Urothelium cell line (cell line): ENCODE results near the gene FBXW10.
A peak's percentile ranks its signal among the peaks of the same experiment; 100 is the strongest.
"Not testable (repeated sequence)": the region's sequence is repeated elsewhere in the genome, so short reads cannot be mapped to it uniquely, and the experiment has no call there.

Experiments
- DNase-seq: peaks from one replicate; pipeline ENCODE4 v3.0.0; 2011; ENCODE audit warnings: low spot score, mixed read lengths
- FAIRE-seq: peaks from 2 replicates; lab custom pipeline; 2011; peaks lifted over from hg19 to GRCh38; lab: Jason Lieb, UNC

Gene FBXW10, protein sequence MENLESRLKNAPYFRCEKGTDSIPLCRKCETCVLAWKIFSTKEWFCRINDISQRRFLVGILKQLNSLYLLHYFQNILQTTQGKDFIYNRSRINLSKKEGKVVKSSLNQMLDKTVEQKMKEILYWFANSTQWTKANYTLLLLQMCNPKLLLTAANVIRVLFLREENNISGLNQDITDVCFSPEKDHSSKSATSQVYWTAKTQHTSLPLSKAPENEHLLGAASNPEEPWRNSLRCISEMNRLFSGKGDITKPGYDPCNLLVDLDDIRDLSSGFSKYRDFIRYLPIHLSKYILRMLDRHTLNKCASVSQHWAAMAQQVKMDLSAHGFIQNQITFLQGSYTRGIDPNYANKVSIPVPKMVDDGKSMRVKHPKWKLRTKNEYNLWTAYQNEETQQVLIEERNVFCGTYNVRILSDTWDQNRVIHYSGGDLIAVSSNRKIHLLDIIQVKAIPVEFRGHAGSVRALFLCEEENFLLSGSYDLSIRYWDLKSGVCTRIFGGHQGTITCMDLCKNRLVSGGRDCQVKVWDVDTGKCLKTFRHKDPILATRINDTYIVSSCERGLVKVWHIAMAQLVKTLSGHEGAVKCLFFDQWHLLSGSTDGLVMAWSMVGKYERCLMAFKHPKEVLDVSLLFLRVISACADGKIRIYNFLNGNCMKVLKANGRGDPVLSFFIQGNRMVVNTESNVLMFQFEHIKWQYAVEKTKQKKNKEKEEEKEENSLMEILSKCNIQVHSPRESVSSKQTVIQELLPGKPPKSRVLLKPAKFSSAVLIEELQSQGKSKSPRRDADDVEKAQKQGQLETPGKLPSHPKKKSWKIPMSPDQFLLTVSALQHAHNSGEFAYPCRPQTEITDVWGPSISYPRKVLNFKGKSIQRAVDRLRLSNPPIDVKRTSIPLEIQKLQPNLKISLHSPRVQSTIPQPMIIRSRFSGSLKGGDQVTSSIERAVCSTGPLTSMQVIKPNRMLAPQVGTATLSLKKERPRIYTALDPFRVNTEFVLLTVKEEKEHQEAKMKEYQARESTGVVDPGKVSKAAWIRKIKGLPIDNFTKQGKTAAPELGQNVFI

DNA sequence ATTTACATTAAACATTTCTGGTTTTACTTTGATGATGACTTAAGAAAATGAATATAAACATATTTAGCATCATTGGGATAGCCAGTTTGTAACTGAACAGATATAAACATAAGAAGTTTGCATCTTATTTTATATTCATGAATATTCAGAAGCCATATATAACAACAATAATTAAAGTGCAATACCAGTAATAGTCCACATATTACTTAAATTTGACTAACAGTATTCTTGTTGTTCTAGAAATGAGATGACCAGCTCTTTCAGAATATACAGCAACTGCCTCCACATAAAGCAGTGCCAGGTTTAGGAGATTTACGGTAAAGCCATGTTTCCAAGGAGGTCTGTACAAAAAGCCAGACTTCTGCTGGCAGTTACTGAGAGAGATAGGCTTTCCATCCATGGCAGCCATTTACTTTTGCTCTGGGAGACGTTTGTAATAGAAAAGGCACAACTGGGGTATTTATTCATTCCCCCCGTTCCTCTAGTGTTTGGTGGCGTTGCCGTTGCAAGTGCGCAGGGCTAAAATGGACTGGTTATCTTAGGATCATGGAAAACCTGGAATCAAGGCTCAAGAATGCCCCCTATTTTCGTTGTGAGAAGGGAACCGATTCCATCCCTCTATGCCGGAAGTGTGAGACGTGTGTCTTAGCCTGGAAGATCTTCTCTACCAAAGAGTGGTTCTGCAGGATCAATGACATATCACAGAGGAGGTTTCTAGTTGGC lies at the start of gene FBXW10:
FBXW10 (plus strand) TSS at position 356 of the 723 bp plus-strand sequence; CDS start at position 547, 191 bp downstream.
- FAIRE-seq, DNase-seq: not testable (repeated sequence)

DNA sequence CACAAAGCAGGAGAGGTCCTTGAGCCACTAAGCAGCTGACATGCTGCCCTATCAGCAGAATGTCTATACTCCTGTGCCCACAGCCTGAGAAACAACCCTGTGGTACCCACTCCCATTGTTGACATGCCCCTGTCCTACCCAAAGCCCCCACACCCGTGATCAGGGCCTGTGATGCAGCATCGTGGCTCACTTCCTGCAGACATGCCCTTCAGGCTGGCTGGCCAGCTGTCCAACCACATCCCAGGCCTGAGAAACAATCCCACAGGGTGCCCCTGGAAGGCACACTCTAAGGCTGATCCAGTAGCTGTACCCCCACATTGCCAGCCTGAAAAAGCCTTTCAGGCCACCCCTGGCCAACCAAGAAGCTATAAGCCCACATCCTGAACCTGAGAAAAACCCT lies 48.7 kb upstream of the FBXW10 start:
- not testable (repeated sequence) for FAIRE-seq, DNase-seq

DNA sequence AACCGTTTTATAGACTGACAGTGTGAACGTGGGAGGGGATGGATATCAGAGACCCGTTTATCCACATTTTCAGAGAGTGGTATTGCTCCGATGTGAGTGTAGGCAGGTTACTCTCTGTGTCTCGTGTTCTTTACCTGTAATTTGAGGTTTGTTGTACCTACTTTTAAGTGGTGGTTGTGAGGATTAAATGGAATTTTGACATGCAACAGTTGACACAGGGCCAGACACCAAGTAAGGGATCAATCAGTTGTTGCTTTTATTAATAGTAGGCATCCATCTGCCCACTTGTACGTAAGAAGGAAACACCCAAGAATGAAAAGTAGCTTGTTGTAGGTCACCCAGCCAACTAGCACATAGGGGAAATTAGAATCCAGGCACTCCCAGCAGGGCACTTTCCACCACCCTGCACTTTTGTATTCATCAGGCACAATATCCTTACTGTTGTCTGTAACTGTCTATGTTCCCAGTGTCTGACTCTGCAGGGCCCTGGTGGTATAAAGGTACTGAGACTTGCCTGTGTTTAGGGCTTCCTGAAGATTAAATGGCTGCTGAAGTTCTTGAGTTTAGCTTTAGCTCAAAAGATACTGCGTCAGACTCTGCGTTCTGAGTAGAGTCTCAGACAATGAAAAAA lies 45.3 kb upstream of the FBXW10 start:
- FAIRE-seq, DNase-seq: not testable (repeated sequence)

DNA sequence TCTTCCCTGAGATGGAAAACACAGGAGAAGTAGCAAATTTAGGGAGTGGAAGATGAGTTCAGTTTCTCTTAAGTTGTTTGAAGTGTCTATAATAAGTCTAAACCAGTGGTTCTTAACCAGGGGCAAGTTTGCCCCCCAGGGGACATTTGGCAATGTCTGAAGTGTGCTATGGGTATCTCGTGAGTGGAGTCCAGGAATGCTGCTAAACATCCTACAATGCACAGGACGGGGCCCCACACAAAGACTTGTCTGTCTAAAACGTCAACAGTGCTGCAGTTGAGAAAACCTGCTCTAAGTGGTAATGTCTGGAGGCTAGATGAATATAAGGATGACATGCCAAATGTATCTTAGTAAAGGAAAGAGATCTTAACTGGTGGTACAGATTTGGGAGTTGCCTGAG lies 37.9 kb upstream of the FBXW10 start:
- not testable (repeated sequence) for FAIRE-seq, DNase-seq

DNA sequence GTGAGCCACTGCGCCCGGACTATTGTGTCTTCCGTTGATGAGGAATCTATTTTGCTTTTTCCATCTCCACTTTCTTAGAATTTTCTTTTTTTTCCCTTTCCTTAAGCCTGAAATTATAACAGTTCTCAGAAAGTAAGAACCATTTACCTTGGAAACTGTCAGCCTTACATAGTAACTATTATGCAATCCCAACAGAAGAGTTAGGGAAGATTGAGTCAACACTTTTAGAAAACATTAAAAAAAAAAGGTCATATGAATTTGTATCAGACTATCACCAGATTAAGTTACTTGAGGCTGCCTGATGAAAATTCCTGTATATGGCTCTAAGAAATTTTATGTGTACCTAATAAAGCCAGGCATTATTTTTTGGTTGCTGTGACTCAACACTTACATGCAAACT lies 35.6 kb upstream of the FBXW10 start:
- not testable (repeated sequence) for DNase-seq, FAIRE-seq

DNA sequence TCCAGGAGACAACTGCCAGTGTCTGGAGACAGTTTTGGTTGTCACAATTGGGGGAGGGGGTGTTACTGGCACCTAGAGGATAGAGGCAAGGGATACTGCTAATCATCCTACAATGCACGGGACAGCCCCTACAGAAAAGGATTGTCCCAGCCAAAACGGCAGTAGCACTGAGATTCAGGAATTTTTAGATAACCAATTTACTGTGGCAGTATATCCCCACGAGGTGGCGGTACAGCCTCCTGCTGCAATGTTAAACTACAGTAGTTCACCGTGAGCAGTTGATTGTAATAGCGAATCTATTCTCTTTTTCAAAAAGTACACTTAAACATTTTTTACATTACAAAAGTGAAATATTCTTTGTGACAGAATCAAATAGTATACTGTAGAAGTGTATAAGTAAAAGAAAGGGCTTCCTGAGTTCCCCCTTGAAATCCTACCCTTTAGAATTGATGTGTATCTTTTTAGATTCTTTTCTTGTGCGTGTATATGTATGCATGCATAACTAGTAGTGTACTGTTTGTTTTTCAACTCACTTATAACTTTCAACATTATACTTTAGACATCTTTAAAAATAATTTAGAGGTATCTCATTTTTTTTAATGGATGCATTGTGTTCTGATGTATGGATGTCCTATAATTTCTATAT lies 31.4 kb upstream of the FBXW10 start:
- DNase-seq, FAIRE-seq: not testable (repeated sequence)

DNA sequence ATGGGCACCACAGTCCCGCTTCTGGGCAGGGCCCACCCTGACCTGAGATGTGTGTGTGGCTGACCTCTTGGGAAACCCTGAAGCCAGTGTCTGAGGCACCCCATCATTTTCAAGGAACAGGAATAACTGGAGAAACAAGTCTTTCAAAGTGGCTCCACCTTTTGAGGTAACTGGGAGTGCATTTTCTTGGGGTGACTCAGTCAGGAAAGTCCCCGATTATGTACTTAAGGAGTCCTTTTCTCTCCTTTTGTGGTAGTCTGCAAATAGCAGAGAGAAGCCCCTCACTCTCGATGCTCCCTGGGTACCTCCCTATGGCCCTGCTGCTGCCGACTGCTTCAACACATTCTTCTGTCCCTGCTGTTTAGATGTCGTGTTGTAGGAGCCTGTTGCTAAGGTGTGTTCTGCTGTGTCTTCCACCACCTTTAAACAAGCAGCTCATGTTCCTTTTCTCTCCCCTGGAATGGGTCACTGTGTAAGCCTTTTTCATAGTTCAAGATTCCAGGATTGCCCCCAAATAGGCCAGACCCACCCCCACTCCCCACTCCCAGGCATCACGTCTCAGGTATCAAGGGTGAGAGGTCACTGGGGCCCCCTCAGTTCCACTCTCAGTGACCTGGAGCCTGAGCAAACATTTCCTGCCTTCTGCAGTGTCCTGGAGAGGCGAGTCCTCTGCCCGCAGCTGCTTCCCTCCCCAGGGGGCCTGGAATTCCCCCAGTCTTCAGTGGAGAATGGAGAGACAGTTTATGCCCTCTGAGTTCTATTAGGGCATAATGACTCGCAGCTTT lies 25.0 kb upstream of the FBXW10 start:
- FAIRE-seq, DNase-seq: not testable (repeated sequence)

DNA sequence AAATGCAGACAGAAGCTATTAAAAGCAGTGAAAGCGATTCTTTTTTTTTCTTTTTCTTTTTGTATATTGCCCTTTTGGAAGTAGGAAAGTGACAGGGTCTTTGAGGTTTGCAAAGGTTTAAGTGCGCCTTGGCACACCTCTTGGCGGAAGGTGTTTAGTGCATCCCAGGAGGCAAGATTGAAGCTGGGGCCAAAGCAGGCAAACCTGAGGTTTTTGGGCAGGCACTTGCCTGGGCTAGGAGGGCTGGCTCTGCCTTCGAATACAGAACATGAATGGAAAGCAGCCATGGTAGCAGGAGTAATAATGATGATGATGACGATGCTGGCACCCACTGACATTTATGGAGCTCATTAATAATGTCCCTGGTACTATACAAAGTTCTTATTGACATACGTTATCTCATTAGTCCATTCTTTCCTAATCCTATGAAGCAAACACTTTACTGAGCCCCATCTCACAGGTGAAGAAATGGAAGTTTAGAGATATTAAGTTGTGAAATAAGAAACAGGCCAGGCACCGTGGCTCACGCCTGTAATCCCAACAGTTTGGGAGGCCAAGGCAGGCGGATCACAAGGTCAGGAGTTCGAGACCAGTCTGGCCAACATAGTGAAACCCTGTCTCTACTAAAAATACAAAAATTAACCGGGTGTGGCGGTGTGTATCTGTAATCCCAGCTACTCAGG lies 24.3 kb upstream of the FBXW10 start:
- not testable (repeated sequence) for DNase-seq, FAIRE-seq

DNA sequence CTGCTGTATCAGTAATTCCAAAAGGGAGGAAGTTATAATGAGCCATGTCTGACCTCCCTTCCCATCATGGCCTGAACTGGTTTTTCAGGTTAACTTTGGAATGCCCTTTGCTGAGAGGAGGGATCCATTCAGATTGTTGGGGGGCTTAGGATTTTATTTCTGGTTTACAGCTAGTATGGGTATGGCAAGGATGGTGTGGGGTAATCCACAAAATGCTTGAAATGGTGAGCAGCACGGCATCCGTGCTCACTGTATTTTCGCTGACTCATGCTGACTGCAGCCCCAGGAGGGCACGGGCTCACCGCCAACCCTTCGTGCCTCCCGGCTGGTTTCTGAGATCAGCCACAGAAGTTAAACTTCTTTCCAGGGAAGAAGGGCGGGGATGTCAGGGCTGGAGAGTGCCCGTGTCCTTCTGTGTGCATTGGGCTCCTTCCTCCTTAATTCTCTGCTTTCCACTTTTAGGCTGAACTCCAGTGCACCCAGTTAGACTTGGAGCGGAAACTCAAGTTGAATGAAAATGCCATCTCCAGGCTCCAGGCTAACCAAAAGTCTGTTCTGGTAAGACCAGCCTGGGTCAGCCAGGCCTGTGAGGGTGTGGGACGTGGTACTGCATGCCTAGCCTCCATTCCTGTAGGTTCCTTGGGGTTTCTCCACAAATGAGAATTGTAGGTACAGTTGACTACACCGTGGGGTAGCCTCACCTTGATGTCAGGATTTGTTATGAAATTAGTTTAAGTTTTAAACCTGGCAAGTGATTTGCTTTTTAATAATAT lies 21.9 kb upstream of the FBXW10 start:
- peak; percentile 95 for FAIRE-seq
- not testable (repeated sequence) for DNase-seq

DNA sequence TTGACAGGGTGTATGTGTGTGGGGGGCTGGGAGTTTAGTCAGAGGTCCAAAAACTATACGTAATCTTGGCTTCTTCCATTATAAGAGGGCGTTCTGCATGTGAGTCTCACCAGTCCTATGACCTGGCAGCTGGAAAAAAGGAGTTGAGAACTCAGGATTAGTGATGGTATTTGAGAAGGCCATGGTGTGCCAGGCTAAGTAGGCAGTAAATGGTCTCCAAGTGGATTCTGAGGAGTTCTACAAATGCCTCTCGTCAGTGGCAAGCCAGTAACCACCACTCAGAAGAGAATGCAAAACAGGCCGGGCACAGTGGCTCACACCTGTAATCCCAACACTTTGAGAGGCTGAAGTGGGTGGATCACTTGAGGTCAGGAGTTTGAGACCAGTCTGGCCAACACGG lies 21.2 kb upstream of the FBXW10 start:
- FAIRE-seq, DNase-seq: not testable (repeated sequence)

DNA sequence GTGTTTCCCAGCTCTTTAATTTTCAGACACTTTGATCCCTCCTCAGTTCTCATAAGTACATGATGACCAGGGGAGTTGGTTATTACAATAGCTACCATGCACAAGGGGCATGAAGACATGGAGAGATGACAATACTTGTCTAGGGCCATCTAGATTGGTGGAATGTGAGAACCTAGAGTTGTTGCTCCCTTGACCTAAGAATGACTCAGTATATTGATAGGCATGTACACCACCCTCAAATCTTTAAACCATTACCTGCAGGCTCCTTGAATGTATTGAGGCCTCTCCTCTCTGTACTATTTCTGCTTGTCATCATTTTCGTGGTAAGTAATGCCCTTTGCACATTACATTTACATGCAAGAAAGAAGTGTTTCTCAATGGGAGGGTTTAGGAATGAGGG lies 20.3 kb upstream of the FBXW10 start:
- DNase-seq: not testable (repeated sequence)
- FAIRE-seq: peak; percentile 55

DNA sequence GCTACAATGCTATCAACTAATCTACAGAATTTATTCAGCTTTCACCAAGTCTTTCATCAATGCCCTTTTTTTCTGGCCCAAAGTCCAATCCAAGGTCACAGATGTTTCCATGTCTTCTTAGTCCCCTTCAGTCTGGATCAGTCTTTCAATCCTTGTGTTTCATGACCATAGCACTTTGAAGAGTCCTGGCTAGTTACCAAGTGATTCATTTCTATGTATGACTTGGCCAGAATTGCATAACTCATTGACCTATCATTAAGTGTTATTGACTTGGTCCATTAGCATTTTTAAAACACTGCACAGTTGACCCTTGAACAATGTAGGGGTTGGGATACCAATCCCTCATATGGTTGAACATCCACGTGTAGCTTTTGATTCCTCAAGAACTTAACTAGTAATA lies 11.4 kb upstream of the FBXW10 start:
- DNase-seq, FAIRE-seq: not testable (repeated sequence)

DNA sequence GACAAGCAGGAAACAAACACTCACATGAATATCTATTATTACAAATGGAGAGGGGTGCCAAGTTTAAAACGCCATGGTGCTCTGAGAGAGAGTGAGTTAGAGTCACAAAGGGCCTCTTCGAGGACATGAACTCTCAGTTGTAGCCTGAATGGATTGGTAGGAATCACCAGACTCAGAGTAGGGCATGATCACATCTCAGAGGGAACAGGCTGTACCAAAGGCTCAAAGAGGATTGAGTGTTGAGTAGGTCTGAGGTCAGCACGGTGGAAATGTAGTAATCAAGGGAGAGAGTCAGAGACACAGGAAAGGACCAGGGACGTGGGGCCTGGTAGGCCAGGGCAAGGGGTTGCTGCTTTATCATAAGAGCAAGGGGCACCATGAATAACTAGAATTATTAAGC lies 10.5 kb upstream of the FBXW10 start:
- DNase-seq, FAIRE-seq: not testable (repeated sequence)

DNA sequence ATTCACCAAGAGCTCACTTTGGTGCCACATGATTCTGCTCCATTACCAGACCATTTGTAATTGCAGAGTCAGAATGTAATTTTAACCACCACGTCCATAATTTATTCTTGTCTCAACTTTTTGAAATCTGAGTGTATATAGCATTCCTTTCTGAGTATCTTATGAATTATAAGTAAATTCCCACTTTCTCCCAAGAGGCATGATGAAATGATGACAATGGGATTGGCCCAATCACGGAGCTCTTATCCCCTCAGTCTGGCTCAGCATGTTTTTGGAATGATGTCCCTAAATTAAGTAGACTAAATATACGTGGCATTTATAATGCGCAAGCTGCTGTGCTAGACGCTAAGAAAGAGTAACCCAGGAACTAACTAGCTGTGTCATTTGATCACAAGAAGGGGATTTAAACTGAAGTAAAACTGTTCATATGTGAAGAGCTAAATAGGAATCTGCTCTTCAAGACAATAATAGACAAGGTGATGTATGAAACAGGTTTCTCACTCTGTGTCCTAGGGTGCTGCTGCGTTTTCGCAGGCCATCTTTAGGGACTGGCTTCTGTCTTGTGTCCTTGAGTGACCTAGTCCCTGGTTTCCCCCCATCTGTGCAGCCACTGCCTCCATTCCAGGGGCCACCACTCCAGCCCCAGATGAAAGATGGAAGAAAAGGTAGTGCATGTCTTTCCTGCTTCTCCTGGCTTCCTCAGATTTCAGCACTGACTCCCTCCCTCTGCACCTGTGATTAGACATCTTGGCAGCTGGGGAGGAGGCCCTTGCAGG lies 4.0 kb upstream of the FBXW10 start:
- FAIRE-seq, DNase-seq: not testable (repeated sequence)

DNA sequence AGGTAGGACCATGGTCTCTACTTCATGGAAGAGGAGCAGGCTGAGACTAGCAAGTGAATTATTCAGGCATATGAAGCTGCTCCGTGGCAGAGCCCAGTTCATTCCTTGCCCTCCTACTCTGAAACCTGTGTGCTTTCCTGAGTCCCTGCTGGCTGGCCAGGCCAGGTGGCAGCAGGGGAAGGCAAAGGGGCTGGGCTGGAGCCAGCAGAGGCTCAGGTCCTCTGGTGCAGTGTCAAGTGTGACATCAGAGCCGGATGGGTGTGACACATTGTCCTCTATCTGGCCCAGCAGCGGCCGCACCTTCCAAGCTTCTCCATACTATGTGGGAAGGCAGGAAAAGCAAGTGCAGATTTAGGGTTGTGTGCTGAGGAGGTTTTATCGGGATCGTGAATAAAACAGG lies 2.6 kb upstream of the FBXW10 start:
- not testable (repeated sequence) for FAIRE-seq, DNase-seq

DNA sequence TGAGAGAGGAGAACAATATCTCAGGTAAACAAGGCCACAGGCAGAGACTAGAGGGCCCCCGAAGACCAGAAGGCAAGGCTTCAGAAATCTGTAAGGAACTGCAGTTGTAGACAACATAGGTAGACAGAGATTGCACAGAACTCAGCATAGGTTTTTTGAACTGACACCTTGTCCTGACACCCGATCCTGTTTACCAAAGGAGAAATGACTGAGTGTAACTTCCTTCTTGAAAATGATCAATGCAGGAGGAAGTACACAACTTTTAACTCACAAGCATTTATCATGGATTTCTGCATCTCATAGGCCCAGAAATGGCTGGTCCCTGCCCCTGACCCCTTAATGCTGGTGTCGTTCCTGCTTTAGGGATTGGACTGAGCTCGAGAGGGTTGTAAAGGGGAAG lies 872 bp downstream of the FBXW10 start:
- not testable (repeated sequence) for FAIRE-seq, DNase-seq
